Amniotic epithelial cell (primary cell): Measurements from ENCODE around the gene EIF4G3.
"Not testable (repeated sequence)": the region's sequence is repeated elsewhere in the genome, so short reads cannot be mapped to it uniquely, and the experiment has no call there.

Experiments used
- DNase-seq: peaks from one replicate; pipeline ENCODE4 v3.0.0-alpha.2; 2010; ENCODE audit warnings: low read depth

Gene EIF4G3

DNA sequence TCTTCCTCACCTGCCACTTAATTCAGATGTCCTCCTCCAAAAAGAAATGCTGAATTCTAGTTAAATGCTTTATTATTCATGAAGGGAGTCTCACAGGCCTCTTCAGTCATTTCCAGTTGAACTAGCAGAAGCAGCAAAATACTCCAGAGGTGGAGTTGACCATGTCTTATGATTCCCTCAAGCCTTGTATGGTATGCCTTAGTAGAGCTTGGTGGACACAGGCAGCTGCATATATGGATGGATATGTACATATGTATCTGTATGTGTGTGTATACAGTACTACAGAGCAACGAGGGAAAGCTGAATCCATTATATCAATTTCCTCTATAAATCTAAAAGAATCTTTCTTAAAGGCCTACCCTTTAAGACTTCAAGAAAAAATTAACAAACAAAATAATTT is 306.0 kb downstream of the EIF4G3 start:
- no peak for DNase-seq

DNA sequence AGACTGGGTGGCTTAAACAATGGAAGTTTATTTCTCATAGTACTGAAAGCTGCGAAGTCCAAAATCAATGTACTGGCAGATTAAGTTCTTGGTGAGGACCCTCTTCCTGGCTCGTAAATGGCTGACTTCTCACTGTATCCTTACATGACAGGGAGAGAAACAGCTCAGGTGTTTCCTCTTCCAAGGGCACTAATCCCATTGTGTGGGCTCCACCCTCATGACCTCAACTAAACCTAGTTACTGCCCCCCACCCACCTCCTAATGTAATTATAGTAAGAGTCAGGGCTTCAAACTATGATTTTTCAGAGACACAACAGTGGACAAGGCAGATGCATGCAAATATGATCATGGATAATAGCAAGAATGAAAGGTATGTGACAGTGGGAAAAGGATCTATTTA is 308.4 kb downstream of the EIF4G3 start:
- DNase-seq, result no peak

DNA sequence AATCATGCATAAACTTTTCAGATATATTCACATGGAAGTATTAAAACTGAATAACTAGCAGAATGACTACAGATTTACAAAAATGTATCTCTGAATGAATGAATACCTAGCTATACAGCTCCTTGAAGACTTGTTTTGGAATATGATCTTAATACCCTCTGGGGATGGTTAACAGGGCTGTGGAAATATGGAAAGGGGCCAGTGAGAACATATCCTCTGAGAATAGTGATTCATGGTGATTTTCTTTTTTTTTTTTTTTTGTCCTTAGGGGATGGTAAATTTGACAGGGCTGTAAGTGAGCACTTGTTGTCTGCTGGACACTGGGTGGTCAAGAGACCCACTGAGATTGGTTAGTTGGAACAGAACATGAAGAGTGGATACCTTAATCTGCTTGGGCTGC is 308.9 kb downstream of the EIF4G3 start:
- no peak for DNase-seq

DNA sequence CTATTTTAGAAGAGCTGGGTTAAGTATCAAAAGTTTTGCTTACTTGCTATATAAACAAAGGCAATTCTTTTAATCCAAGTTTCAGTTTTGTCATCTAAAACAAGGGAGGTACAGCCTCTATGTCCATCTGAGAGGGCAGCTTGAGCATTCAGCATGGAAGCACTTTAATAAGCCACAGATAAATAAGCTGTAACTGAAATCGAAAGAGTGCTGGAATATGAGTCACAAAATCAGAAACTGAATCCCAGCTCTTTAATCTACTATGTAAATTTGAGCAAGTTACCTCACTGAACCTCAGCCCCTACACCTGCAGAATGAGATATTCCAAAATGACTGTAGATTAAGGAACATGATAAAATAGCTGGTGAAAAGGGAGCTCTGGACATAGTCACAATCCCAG is 309.6 kb downstream of the EIF4G3 start:
- DNase-seq, result no peak

DNA sequence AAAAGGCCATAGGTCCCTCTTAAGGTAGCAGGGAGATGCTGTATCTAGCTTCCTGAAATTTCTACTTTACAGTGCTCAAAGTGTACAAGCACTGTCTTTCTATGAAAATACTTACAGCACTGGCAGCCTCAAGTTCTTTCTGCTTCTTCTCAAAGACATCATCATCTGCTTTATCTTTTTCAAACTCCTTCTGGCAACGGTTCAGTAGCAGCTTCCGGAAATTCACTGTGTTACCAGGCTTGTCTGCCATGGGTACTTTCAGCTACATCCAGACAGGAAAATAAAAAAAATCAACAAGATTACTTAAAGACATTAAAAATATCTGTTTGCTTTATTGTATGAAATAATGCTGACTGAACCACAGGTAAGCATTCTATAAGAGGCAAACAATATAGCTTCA is 311.7 kb downstream of the EIF4G3 start:
- DNase-seq, result peak; percentile 29

DNA sequence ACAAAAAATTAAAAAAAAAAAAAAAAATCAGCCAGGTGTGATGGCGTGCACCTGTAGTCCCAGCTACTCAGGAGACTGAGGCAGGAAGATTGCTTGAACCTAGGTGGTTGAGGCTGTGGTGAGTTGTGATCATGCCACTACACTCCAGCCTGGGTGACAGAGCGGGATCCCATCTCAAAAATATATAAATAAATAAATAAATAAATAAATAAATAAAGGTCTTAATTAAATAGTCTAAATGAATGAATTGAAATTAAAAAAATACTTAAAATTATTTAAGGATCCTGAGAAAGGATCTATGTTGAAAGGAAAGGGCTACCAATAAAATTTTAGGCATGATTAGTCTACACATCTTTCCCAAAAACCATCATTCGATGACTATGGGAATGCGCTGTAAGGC is 322.2 kb downstream of the EIF4G3 start:
- DNase-seq, result no peak

DNA sequence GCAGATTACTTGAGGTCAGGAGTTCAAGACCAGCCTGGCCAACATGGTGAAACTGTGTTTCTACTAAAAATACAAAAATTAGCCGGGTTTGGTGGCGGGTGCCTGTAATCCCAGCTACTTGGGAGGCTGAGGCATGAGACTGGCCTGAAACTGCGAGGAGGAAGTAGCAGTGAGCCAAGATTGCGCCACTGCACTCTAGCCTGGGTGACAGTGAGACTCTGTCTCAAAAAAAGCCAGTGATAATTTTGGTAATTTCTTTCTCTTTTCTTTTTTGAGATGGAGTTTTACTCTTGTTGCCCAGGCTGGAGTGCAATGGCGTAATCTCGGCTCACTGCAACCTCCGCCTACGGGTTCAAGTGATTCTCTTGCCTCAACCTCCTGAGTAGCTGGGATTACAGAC is 324.9 kb downstream of the EIF4G3 start:
- not testable (repeated sequence) for DNase-seq

DNA sequence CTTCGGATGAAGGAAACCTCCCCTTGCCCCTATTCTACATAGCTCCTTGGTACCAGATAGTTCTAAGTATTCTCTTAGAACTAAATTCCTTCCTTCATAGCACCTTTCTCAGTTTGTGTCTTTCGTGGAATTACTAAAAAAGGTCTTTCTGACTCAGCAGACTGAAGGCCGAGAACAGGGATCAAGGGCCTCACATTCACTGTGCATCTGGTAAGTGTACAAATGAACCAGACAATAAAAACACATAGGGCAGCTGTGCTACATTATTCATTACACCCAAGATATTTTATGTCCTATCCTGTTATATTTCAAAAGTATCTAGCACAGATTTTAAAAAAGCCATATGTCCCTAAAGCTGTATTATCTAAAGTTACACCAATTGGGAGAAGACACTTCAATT is 326.7 kb downstream of the EIF4G3 start:
- DNase-seq, result peak; percentile 79

DNA sequence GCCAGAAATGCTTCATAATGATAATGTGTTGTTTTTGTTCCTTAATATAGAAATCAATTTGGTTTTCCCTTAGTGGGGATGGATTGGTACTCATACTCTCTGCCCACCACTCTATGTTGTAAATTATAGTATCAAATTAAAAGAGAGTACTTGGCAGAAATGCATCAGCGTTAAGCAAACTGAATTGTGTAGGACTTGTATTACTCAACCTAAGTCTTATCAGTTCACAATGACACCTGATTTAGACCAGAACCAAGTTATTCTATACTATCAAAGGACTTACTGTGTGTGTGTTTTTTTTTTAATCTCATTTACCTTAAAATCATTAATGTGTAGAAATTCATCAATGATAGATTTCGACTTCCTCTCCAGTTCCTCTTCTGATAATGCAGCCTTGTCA is 327.6 kb downstream of the EIF4G3 start:
- DNase-seq, result peak; percentile 74

DNA sequence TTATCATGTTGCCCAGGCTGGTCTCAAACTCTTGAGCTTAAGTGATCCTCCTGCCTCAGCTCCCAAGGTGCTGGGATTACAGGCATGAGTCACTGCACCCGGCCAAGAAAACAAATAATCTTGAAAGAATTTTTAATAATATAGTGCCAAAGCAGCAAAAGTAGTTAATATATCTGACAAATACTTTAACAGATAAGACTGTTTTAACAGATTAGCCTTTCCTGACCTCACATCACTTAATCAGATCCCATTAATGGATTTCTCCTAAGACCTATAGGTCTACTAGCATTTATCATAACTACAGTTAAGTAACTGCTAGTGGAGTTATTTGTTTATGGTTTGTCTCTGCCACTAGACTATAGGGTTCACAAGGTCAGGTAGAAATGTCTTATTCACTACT is 328.5 kb downstream of the EIF4G3 start:
- peak; percentile 80 for DNase-seq

DNA sequence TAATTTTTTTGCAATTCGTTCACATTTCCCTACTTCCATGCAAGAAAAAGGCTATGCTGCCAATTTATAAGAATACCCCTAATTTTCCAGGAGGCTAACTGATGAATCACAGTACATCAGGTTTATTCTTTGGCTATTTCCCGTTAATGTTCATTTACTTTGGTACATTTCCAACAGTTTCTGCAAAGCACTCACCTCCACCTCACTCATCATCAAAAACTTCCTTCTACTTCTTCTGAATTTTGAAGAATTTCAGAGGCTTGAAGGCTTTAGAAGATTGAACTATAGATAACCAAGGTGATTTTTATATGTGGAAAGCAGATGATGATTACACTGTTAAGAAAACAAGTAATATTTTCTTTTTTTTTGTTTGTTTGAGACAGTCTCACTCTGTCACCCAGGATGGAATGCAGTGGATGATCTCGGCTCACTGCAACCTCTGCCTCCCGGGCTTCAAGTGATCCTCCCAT is 329.1 kb downstream of the EIF4G3 start:
- DNase-seq, result peak; percentile 14

DNA sequence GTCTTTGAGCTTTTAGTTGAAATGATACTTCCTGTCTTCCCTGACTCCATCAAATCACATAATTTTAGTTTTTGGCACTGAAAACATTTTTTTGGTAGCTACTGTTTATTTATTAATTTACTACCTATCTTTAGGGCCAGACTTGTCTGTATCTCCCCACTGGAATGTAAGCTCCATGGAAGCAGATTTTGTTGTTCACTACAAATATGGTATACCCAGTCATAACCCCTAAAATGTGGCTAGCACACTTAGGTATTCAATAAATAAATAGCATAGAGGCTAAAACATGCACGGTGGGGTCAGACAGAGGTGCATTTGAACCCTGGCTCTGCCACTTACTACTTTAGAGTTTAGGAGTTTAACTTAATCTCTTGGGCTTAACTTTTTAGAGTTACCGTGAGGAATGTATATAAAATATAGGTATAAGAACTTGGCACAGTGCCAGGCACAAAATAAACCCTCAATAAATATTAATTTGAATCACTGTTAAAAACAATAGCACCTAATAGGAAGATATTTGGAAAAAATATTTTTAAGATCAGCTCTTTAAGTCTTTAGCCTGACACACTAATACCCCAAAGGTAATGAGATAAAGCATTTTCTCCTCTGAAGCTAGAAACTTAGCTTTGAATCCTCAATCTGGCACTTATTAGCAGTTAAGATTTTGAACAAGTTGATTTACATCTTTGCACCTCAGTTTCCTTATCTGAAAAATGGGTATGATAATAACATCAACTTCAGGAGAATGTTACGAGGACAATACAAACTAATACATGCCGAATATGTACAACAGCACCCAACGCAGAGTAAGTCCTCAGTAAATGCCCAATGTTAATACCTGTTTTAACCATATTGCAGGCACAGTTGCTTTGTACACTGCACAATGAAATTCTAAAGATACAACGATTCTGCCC is 330.0 kb downstream of the EIF4G3 start:
- no peak for DNase-seq

DNA sequence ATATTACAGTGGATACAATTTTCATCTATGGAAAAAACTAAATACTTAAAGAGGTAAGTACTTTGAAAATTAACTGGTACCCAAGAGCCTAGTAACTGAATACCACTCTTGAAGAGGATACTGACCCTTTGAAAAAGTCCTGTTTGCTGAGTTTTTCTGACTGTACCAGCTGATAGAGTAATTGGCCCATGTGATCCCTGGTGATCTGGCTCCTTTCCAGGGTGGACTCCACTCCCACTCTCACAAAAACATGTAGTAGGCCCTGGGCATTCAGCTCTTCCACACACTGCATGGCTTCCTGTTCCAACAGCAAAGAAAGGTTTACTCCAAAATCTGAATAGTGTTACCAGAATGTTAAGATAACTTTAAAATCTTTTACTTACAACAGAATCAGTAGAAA is 336.0 kb downstream of the EIF4G3 start:
- peak; percentile 33 for DNase-seq

DNA sequence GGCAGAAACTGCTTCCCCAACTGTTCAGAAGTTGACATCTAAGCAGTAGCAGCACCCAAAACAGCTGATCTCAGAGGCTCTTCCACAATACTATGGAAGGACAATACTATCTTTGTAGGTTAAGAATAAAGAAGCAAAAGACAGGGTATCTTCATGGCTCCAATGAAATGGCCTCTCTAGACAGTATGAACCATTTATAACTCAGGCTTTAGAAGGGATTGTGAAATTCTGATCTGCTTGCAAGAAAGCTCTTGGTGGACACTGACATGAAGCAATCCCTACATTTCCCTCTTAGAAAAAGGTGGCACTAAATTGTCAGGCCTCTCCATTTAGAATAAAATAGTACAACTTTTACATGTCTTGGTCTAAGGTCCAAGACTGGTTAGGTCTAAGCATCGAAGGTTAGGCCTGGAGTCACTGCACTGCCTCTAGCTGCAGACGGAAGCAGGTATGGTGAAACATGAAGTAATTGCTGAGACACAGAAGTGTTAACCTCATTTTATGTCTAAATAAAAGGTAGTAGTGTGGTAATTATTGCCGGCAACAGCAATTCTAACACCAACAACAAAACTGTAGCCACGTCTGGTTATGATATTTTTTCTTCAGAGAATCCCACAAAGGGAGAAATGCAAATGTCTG is 339.0 kb downstream of the EIF4G3 start:
- peak; percentile 63 for DNase-seq

DNA sequence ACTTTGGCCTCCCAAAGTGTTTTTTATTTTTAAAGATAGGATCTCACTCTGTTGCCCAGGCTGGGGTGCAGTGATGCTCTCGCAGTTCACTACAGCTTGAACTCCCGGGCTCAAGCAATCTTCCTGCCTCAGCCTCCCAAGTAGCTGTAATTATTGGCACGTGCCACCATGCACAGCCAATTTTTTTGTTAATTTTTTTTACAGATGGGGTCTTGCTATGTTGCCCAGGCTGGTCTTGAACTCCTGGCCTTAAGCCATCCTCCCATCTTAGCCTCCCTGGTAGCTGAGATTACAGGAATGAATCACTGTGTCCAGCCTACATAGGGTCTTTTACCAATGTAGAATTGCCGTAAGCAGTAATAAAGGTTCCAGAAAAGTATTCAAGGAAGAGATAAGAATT is 340.5 kb downstream of the EIF4G3 start:
- DNase-seq, result no peak

DNA sequence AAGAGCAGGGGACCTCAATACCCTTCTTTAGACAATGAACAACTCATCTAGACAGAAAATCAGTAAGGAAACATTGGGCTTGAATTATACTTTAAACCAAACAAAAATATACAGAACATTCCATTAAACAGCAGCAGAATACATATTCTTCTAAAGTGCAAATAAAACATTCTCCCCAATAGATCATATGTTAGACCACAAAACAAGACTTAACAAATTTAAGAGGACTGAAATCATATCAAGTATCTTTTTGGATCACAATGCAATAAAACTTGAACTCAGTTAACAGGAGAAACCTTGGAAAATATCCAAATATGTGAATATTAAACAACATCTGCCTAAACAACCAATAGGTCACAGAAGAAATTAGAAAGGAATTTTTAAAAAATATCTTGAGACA is 341.9 kb downstream of the EIF4G3 start:
- no peak for DNase-seq

DNA sequence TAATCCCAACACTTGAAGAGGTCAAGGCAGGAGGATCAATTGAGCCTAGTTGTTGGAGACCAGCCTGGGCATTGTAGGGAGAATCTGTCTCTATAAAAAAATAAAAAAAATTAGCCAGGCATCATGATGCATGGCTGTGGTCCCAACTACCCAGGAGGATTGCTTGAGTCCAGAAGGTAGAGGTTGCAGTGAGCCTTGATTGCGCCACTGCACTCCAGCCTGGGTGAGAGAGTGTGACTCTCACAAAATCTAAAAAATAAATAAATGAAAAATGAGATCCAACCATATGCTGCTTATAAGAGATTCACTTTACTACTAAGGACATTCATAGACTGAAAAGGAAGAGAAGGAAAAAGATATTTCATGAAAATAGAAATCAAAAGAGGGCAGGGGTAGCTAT is 342.5 kb downstream of the EIF4G3 start:
- no peak for DNase-seq

DNA sequence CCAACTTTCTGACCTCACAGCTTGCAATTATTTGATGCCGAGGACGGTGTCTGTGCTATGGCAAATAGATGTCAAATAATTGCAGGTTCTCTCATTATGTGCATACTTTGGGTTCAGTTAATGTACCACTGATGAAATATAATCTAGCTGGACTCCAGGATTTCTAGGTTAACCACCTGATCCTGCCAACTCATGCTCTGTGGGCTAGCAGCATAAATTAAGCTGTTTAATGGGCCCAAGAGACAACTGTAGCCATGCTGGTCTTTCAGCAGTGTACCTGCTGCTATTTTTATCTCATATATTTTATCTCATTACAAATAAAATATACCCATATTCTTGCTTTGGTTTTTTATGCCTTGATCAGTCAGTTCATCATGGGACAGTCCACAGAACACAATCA is 346.3 kb downstream of the EIF4G3 start:
- peak; percentile 19 for DNase-seq

DNA sequence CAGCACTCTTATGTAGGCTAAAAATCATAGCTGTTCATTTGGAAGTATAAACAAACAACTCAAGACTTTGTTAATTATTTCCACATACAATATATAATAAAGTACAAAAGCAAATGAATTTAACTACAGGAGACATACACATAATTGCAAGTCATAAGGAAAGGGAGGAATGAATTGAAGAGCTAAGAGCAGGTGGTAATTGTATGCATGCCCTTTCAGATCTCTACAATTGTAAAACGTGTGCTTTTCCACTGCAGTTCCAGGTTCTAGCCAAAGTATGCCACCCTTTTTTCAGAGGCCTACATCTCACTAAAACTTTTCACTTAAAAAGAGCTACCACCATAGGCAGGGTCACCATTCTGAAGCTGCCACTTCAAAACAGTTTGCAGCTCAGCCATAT is 346.8 kb downstream of the EIF4G3 start:
- no peak for DNase-seq

DNA sequence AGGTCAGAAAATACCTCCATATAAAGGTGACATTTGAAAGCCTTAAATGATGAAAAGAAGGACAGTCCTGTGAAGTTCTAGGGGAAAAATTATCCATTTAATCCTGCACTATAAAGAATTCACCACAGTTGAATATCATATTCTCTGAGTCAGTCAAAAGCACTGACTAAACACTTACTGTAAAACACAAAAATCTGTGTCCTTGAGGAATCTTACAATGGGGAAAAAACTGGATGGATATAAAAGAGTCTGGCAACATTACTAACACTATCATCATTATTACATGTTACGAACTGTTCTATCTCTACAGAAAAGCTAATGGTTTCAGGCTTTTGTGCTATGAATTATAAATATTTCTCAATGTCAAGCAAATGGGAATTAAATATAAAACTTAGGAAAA is 347.2 kb downstream of the EIF4G3 start:
- DNase-seq, result peak; percentile 35

DNA sequence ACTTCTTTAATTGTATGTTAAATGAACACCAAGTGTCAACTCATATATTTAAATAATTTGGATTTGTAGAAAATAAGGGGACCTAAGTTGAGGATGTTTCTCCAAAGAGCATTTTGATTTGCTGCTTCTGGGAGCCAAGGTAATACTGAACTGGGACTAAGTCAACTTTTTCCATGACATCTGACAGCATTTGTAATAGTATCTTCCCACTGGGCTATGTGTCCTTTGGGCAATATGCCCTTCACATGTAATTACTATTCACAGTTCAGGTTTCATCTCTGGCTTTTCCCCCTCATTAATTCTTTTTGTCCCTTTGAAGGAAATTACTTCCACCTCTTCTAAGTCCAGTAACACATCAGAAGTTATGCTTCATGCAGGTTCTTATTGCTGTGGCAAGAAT is 352.9 kb downstream of the EIF4G3 start:
- no peak for DNase-seq

DNA sequence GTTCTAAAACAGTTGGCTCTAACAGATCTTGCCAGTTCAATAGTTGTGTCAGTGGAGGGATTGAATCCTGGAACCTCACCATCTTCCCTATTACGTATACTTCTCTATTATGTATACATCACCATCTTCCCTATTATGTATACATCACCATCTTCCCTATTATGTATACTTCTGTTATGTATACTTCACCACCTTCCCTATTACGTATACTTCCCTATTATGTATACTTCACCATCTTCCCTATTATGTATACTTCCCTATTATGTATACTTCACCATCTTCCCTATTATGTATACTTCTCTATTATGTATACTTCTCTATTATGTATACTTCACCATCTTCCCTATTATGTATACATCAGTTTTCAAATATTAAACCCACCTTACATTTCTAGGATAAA is 355.2 kb downstream of the EIF4G3 start:
- no peak for DNase-seq

DNA sequence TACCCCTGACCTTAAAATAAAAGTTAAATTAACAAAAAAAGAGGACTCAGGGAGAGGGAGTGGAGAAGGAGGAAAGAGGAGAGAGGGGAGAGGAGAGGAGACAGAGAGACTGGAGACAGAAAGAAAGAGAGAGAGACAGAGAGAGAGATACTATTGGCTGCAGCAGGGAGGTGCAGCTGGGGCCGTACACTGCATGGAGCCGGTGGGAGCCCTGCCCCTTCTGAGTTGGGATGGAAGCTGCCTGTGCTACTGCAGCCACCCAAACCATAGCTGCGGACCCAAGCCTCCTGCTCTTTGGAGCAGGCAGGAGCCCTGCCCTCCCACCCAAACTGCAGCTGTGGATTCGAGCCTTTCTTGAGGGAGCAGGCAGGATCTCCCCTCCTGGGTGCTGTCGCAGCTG is 356.9 kb downstream of the EIF4G3 start:
- DNase-seq, result no peak

DNA sequence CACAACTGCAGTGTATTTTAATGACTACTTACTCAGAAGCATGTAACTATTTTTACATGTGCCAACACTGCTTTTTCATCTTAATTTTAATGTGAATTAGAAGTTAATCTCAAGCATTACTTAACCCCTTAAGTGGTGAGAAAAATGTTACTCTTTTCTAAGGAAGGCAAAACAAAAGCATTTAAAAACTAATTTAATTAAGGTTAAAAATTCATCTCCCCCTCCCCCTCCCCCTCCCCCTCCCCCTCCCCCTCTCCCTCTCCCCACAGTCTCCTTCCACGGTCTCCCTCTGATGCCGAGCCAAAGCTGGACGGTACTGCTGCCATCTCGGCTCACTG is 362.2 kb downstream of the EIF4G3 start:
- no peak for DNase-seq
